Measurements from ENCODE around the gene SMAD6. TPM values are rescaled to one million over a fixed set of nuclear protein-coding genes. Genes with fewer than 3 reads are reported as not detected.

SMAD6 gene
- total RNA-seq, 2 donors from 2014 or later = 190 to 213 TPM

GRCh38 chr15:66653852-66654251 lies 48.2 kb upstream of the SMAD6 start:
- Mint-ChIP-seq H3K4me1 (peaks cover 44% of the 10 kb centered on the region), H3K36me3 (ENCODE audit: low read depth) (no peaks in the 10 kb centered on the region), H3K9me3 (no peaks in the 10 kb centered on the region), H3K4me3 (no peak overlapping the region), H3K27ac (no peak overlapping the region), H3K27me3 (ENCODE audit: insufficient read depth) (peaks cover 2% of the 10 kb centered on the region)
- Histone ChIP-seq H3K36me3 (ENCODE audit: control insufficient read depth, insufficient read depth, low read length) (no peaks in the 10 kb centered on the region), H3K4me3 (ENCODE audit: low read length) (no peak overlapping the region), H3K27me3 (ENCODE audit: control insufficient read depth, insufficient read depth, low read length, poor library complexity, severe bottlenecking) (no peaks in the 10 kb centered on the region), H3K9ac (ENCODE audit: extremely low read depth, low read length, poor library complexity, severe bottlenecking) (no peak overlapping the region), H3K4me1 (ENCODE audit: control insufficient read depth, insufficient read depth, low read length) (peaks cover 17% of the 10 kb centered on the region), H3K9me3 (ENCODE audit: control insufficient read depth, low read length) (no peaks in the 10 kb centered on the region), H3K27ac (ENCODE audit: low read depth, low read length) (no peak overlapping the region)
- DNase-seq = no peak
- TF ChIP-seq, protein P1, sequence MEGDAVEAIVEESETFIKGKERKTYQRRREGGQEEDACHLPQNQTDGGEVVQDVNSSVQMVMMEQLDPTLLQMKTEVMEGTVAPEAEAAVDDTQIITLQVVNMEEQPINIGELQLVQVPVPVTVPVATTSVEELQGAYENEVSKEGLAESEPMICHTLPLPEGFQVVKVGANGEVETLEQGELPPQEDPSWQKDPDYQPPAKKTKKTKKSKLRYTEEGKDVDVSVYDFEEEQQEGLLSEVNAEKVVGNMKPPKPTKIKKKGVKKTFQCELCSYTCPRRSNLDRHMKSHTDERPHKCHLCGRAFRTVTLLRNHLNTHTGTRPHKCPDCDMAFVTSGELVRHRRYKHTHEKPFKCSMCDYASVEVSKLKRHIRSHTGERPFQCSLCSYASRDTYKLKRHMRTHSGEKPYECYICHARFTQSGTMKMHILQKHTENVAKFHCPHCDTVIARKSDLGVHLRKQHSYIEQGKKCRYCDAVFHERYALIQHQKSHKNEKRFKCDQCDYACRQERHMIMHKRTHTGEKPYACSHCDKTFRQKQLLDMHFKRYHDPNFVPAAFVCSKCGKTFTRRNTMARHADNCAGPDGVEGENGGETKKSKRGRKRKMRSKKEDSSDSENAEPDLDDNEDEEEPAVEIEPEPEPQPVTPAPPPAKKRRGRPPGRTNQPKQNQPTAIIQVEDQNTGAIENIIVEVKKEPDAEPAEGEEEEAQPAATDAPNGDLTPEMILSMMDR (conservative IDR thresholded peaks at IDR 0.05) = no peak
- WGBS, 2 experiments (ENCODE audit: insufficient coverage in 1 of 2, insufficient read length in 1 of 2) = 89% methylated on average over 9 to 13 of the region's 13 CpGs

GRCh38 chr15:66654361-66654738 lies 47.7 kb upstream of the SMAD6 start:
- no peaks in the 10 kb centered on the region for H3K36me3 ChIP-seq (ENCODE audit: control insufficient read depth, insufficient read depth, low read length)
- 59 to 72% methylated on average over 4 to 12 of the region's 12 CpGs for WGBS, 2 experiments (ENCODE audit: insufficient coverage in 1 of 2, insufficient read length in 1 of 2)
- H3K4me1 Mint-ChIP-seq = peaks cover 41% of the 10 kb centered on the region
- H3K9me3 ChIP-seq (ENCODE audit: control insufficient read depth, low read length) = no peaks in the 10 kb centered on the region
- H3K4me3 Mint-ChIP-seq = no peak overlapping the region
- H3K27me3 Mint-ChIP-seq (ENCODE audit: insufficient read depth) = peaks cover 2% of the 10 kb centered on the region
- H3K27ac Mint-ChIP-seq = no peak overlapping the region
- no peaks in the 10 kb centered on the region for H3K27me3 ChIP-seq (ENCODE audit: control insufficient read depth, insufficient read depth, low read length, poor library complexity, severe bottlenecking)
- no peak for DNase-seq
- H3K27ac ChIP-seq (ENCODE audit: low read depth, low read length) = no peak overlapping the region
- no peaks in the 10 kb centered on the region for H3K36me3 Mint-ChIP-seq (ENCODE audit: low read depth)
- H3K4me1 ChIP-seq (ENCODE audit: control insufficient read depth, insufficient read depth, low read length) = peaks cover 17% of the 10 kb centered on the region
- no peak overlapping the region for H3K4me3 ChIP-seq (ENCODE audit: low read length)
- H3K9ac ChIP-seq (ENCODE audit: extremely low read depth, low read length, poor library complexity, severe bottlenecking) = no peak overlapping the region
- no peaks in the 10 kb centered on the region for H3K9me3 Mint-ChIP-seq
- TF ChIP-seq, protein P1 (conservative IDR thresholded peaks at IDR 0.05) = no peak

- DNase-seq = peak; percentile 76
- Mint-ChIP-seq H3K4me3 (peak overlapping the region; percentile 3), H3K36me3 (ENCODE audit: low read depth) (no peaks in the 10 kb centered on the region), H3K9me3 (no peaks in the 10 kb centered on the region), H3K4me1 (peaks cover 41% of the 10 kb centered on the region), H3K27me3 (ENCODE audit: insufficient read depth) (peaks cover 2% of the 10 kb centered on the region), H3K27ac (no peak overlapping the region)
- TF ChIP-seq, protein P1 (conservative IDR thresholded peaks at IDR 0.05) = no peak
- Histone ChIP-seq H3K4me1 (ENCODE audit: control insufficient read depth, insufficient read depth, low read length) (peaks cover 17% of the 10 kb centered on the region), H3K9me3 (ENCODE audit: control insufficient read depth, low read length) (no peaks in the 10 kb centered on the region), H3K4me3 (ENCODE audit: low read length) (no peak overlapping the region), H3K27ac (ENCODE audit: low read depth, low read length) (no peak overlapping the region), H3K27me3 (ENCODE audit: control insufficient read depth, insufficient read depth, low read length, poor library complexity, severe bottlenecking) (no peaks in the 10 kb centered on the region), H3K9ac (ENCODE audit: extremely low read depth, low read length, poor library complexity, severe bottlenecking) (no peak overlapping the region), H3K36me3 (ENCODE audit: control insufficient read depth, insufficient read depth, low read length) (no peaks in the 10 kb centered on the region)
- WGBS, 2 experiments (ENCODE audit: insufficient coverage in 1 of 2, insufficient read length in 1 of 2) = 33 to 42% methylated on average over 2 to 44 of the region's 45 CpGs
These were observed 47.2 kb upstream of the SMAD6 start for GRCh38 chr15:66654739-66655375.
